ENCODE data around the gene TSPAN13.

The TSPAN13 gene

GRCh38 chr7:16778476-16778875 lies 24.9 kb downstream of the TSPAN13 start:
- no peak for DNase-seq

- no peak for DNase-seq
Observed at GRCh38 chr7:16779051-16779450, 25.5 kb downstream of the TSPAN13 start.

DNA sequence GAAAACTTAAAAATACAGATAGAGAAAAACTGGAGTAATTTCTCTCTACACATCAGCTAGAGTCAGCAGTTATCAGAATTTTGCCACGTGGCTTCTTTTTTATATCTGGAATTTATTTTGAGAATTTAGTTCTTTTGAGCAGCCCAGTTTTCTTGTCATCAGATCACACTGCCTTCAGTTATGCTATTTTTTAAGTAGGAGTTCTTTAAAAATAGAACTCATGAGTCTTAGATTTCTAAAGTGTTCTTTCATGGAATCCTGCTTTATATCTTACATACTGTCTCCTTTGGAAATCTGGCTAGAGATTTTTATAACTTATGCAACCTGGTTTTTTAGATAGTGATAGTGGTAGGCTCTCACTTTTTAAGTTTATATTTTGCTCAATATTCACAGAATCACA lies 27.0 kb downstream of the TSPAN13 start:
- DNase-seq: no peak

DNA sequence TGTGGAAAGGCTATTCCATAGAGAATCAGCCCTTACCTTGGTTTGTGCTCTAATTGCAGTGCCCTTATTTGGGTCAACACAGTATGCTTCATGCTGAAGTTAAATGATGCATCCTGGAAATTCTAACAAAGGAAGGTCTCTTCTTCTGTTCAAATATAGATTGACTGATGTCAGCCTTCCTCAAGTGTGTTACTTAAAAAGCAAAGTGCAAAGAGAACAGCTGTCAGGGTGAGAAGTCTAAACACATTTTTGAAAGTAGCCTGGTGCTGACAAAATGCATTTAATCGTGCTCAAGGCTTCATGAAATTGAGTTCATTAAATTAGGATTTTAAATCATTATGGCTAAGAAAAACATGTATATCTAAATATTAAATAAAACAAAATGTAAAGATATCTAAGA lies 31.8 kb downstream of the TSPAN13 start:
- DNase-seq: no peak

DNA sequence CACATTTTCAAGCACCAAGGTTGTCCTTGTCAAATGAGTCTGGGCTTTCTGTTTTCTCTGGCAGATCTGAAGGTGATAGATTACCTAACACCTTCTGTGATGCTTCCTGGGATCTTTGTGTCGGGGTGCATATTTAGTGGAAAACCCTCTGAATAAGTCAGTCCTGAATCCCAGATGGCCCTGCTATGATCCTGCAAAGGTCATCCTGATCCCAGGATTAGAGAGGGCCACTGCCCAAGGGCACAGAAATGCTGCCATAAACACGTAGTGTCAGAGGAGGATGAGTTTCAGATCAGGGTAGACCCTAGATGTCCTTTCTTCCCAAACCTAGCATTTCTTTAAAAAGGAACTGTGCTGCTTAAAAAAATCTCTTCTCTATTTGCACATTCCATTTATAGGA lies 32.3 kb downstream of the TSPAN13 start:
- no peak for DNase-seq

GRCh38 chr7:16786257-16786656 lies 32.7 kb downstream of the TSPAN13 start:
- DNase-seq: no peak

DNA sequence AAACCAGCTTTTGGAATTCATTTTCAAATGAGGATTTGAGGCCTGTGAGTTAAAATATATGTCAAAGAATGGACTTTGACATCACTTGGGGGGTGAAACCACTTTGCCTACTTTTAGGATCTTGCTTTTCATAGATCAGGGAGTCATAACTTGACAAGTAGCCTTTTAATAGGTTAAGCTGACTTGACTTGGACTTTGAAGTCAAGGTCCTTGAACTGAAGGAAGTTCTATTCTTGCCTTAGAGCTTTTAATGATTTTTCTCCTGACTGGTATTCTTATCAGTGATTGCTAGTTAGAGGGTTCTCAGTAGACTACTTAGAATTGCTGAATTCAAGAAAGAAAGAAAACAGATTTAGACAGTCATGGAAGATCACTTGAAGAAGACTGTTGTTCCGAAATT lies 33.6 kb downstream of the TSPAN13 start:
- DNase-seq: no peak

DNA sequence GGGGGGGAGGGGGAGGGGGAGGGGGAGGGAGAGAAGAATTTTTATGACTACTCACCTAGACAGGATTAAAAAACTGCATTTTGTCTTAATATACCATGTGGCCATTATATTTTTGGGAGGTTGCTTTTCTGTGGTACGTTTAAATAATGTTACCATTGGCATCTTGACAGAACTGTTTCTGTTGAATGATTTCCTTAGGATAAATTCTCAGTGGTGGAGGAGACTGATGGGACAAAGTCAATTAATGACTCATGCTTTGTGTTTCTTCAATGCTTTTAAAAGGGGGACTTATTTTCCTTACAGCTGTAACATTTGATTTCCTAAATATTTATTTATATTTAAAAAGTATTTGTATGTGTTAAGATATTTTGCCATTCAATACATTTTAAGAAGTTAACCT lies 37.5 kb downstream of the TSPAN13 start:
- DNase-seq: no peak

DNA sequence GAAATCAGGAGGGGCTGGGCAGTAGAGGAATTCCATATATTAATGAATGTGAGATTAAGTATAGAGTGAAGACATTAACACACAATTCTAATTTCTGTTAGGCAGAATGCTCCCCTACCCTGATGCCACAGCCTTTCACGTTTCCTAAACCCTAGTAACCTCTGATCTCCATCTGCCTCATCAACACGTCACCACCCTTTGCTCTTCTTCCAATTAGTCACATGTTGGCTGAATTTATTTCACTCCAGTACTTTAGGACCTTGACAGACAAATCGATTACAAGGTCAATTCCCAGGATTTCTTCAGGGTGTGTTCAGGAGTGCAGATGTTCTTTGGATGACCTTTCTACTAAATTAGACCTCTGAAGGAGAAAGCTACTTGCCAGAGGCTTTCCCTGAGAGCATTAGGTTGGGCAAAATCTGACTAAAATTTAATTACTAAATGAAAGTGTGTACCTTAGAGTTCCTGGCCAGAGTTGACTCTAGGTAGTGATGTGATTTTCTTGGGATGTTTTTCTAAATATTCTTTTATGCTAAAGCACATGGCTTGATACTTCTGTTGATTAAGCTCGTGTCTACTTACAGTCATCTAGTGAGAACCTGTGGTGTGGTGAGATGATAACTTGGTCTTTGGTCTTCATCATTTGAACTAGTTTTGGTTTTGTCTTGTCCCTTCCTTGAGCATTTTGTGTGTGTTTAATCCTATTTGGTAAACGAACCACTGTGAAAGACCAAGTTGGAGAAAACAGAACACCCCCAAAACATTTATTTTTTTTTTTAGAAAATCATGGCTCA lies 38.5 kb downstream of the TSPAN13 start:
- no peak for DNase-seq

- no peak for DNase-seq
Observed at GRCh38 chr7:16794986-16795385, 41.4 kb downstream of the TSPAN13 start.

DNA sequence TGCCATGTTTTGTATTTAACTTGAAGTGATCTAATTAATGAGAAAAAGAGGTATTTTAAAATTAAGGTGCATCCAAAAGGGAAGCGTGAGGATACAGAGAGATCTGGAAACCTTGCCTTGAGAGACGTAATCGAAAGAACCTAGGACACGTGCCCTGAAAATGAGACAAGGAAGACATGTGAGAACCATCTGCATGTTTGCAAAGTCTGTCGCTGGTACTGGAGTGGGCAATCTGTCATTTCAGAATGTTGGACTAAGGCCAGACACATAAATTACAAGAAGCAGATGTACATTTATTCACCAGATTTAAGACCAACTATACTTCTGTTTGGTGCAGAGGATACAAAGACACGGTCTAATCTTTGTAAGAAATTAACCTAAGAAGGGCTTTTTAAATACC lies 42.1 kb downstream of the TSPAN13 start:
- DNase-seq: no peak

- peak in 1 of 2 donors; percentile 11 for DNase-seq
Observed at GRCh38 chr7:16801111-16801542, 47.6 kb downstream of the TSPAN13 start.

GRCh38 chr7:16801579-16801978 lies 48.0 kb downstream of the TSPAN13 start:
- no peak for DNase-seq

GRCh38 chr7:16803125-16803524 lies 49.6 kb downstream of the TSPAN13 start:
- DNase-seq: no peak

GRCh38 chr7:16803881-16804673 lies 50.5 kb downstream of the TSPAN13 start:
- DNase-seq: no peak

DNA sequence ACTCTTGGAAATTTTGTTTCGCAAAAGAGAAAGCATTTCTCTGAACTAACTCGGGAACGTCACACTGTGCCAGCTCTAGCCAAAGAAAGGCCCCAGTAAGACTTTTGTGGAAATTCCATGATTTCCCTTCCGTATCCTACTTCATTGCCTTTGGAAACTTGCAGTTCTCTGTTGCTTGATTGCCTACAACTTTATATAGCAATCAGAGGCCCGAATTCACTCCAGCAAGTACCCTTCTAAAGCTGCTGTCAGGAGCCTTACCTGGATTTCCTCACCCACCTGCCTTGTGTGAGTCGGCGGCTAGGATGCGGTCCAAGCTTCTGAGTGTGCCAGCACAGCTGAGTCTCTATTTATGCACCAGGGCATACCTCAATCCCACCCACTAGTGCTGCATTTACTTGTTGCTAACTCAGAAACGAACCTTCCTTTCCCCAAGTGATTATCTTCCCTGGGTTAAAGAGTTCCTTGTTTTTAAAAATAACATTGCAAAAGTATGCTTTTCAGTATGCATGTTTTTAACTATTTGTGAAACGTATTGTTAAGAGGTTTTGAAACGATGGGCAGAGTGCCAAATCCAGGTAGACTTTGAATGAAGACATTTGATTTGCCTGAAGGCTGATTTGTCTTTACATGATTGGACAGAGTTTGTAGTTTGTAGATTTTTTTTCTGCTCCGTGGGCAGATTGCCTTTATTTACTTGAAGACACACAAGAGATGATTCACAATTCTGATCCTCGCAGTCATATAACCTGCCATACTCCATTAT lies 51.3 kb downstream of the TSPAN13 start, which contains the start of gene AGR2:
AGR2 (minus strand) TSS at position 326 of the 766 bp plus-strand sequence. CDS start 3,203 bp downstream, outside the sequence.
- DNase-seq: no peak

GRCh38 chr7:16805441-16805840 lies 51.9 kb downstream of the TSPAN13 start:
- no peak for DNase-seq

DNA sequence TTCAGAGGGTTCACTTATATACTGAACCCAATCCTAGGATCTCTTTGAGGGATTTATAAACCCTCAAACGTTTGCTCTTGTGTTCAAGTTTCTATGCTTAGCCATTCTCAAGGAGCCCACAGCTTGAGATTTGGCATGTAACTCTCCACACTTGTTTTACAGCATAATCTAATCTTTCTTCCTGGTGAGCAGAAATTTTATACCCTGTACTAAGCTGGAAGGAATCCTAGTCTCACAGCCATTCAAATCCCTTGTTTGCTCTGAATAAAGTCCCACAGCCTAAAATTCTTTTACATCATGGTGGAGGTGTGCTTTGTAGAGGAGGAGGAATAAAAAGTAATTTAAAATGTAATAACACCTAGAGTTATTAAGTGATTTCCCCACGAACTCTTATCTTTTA lies 56.6 kb downstream of the TSPAN13 start:
- DNase-seq: no peak

- DNase-seq: no peak
Observed at GRCh38 chr7:16810573-16810972, 57.0 kb downstream of the TSPAN13 start.

DNA sequence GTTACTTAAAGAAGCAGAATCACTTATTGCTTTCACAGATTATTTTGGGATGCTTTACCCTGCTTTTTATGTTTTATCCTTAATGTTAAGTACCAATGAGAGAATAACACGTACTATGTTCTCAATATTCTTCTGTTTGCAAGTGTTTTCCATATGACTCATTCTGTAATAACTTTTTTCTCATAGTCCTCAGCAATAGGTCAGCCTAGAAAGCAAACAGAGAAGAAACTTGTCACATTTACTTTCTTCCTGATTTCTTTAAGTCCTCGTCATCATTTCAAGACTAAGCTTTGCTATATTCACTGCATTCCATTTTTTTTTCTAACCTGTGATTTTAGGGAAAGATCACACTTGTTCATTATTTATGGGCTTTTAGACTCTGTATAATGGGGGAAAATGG lies 58.0 kb downstream of the TSPAN13 start:
- no peak for DNase-seq

GRCh38 chr7:16812542-16813231 lies 59.1 kb downstream of the TSPAN13 start:
- no peak for DNase-seq

GRCh38 chr7:16813232-16813616 lies 59.7 kb downstream of the TSPAN13 start:
- DNase-seq: no peak

DNA sequence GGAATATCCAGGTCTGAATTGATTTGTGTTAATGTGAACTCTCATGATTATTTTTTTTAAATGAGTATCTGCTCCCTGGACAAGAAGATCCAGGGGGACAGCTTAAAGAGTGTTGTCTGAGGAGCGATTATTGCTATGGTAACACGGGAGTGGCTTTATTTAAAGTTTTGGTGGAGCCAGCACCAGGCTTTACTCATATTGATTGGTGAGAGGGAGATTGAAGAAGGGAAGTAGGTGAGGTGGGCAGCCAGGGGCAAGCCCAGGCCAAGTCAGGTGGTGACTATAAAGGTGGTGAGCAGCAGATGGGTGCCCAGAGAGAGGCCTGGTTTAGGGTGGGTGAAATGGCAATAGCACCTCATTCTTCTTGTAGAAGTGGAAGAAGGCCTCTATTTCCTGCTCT lies 61.4 kb downstream of the TSPAN13 start:
- DNase-seq: no peak

Data from CD4-positive, alpha-beta T cell treated with Interleukin-4 for 1 hour (primary cell).